GM12864 (cell line): ENCODE results near the gene FLNC.

Experiments
- DNase-seq: peaks from one replicate; pipeline ENCODE4 v3.0.0-alpha.2; 2011; ENCODE audit warnings: low read depth
- H3K4me3 ChIP-seq: 2 replicates; pipeline ENCODE4 v1.5.1; 2011; ENCODE audit warnings: mild to moderate bottlenecking, low read depth, low read length, control low read depth
- CTCF ChIP-seq: IDR thresholded peaks from 2 replicates; pipeline ENCODE4 v1.5.1; 2011; ENCODE audit warnings: low read depth, mild to moderate bottlenecking, moderate library complexity, low read length, control low read depth, inconsistent platforms; ENCODE audit errors: missing control alignments

Gene FLNC

GRCh38 chr7:128852537-128853254 lies 22.5 kb downstream of the FLNC start:
- no peak for DNase-seq
- TF ChIP-seq CTCF, result no peak
- H3K4me3 ChIP-seq, result no peak overlapping the region

GRCh38 chr7:128853799-128854198 lies 23.6 kb downstream of the FLNC start:
- DNase-seq, result no peak
- H3K4me3 ChIP-seq, result no peak overlapping the region
- TF ChIP-seq CTCF, result no peak

- TF ChIP-seq CTCF, result no peak
- no peak for DNase-seq
- H3K4me3 ChIP-seq, result no peak overlapping the region
These were observed 24.2 kb downstream of the FLNC start for GRCh38 chr7:128854396-128854795.

- TF ChIP-seq CTCF, result no peak
- no peak overlapping the region for H3K4me3 ChIP-seq
- DNase-seq, result no peak
These were observed 25.4 kb downstream of the FLNC start for GRCh38 chr7:128855559-128855958.

- no peak for TF ChIP-seq CTCF
- H3K4me3 ChIP-seq, result no peak overlapping the region
- DNase-seq, result no peak
These were observed 26.0 kb downstream of the FLNC start for GRCh38 chr7:128856001-128856718.

GRCh38 chr7:128858380-128859231 lies 28.4 kb downstream of the FLNC start:
- no peak for TF ChIP-seq CTCF
- DNase-seq, result no peak

More at GRCh38 chr7:128858380-128859231, 28.4 kb downstream of the FLNC start:
- H3K4me3 ChIP-seq, result no peak overlapping the region
